Ascending aorta (tissue), 2 donors: ENCODE measurements around the gene ELAVL1. TPM values are rescaled to one million over a fixed set of nuclear protein-coding genes. Genes with fewer than 3 reads are reported as not detected.

Experiments
- DNase-seq, 2 donors: peaks; one replicate each; pipeline ENCODE4 v3.0.0-alpha.2; 2019; ENCODE audit warnings: low spot score in 2 of 2
- H3K27ac ChIP-seq, 2 donors: fragments of 200-600 bp; sonication (generic); one replicate each; pipeline ENCODE4 v1.5.1; 2016 to 2017; ENCODE audit warnings: mild to moderate bottlenecking in 1 of 2
- H3K27me3 ChIP-seq: fragments of 200-600 bp; sonication (generic); one replicate; pipeline ENCODE4 v1.5.1; 2017
- H3K36me3 ChIP-seq, 2 donors: fragments of 200-600 bp; sonication (generic); one replicate each; pipeline ENCODE4 v1.5.1; 2016
- H3K4me1 ChIP-seq, 2 donors: fragments of 200-600 bp; sonication (generic); one replicate each; pipeline ENCODE4 v1.5.1; 2016 to 2017; ENCODE audit warnings: mild to moderate bottlenecking in 1 of 2
- H3K4me3 ChIP-seq, 2 donors: fragments of 200-600 bp; sonication (generic); one replicate each; pipeline ENCODE4 v1.5.1; 2016 to 2017; ENCODE audit warnings: mild to moderate bottlenecking in 1 of 2
- H3K9me3 ChIP-seq, 2 donors: fragments of 200-600 bp; sonication (generic); one replicate each; pipeline ENCODE4 v1.5.1; 2016
- intact Hi-C: fragments of 100-400 bp; cut with DNase I; formaldehyde crosslinking; loops from one replicate; pipeline ENCODE4 v1.15.1; 2023
- total RNA-seq: library from RNA; depleted of rRNA; stranded (reverse); fragments of >200 nt; gene quantifications from one replicate; pipeline ENCODE4 v1.1.0, GENCODE V29; 2016
- TF ChIP-seq, protein P1 (sequence below), 3 experiments: fragments of 200-600 bp in 2 of 3; fragments of 450-650 bp in 1 of 3; sonication (generic) in 2 of 3; IDR thresholded peaks; one replicate each; pipeline ENCODE4 v1.5.1; 2016 to 2019; ENCODE audit warnings: antibody characterized with exemption in 3 of 3, mild to moderate bottlenecking in 1 of 3, moderate library complexity in 1 of 3

Gene ELAVL1
- total RNA-seq, 1 donor from 2014 or later, result 19.9 TPM

- H3K36me3 ChIP-seq, result peaks cover 41 to 42% of the 10 kb centered on the region in 2 donors
- H3K27me3 ChIP-seq, result peaks cover 13% of the 10 kb centered on the region
- no peak overlapping the region for H3K4me3 ChIP-seq
- no peaks in the 10 kb centered on the region for H3K9me3 ChIP-seq
- H3K27ac ChIP-seq, result no peak overlapping the region
- peaks cover 15 to 17% of the 10 kb centered on the region in 2 donors for H3K4me1 ChIP-seq
- DNase-seq, result no peak
- TF ChIP-seq, protein P1, sequence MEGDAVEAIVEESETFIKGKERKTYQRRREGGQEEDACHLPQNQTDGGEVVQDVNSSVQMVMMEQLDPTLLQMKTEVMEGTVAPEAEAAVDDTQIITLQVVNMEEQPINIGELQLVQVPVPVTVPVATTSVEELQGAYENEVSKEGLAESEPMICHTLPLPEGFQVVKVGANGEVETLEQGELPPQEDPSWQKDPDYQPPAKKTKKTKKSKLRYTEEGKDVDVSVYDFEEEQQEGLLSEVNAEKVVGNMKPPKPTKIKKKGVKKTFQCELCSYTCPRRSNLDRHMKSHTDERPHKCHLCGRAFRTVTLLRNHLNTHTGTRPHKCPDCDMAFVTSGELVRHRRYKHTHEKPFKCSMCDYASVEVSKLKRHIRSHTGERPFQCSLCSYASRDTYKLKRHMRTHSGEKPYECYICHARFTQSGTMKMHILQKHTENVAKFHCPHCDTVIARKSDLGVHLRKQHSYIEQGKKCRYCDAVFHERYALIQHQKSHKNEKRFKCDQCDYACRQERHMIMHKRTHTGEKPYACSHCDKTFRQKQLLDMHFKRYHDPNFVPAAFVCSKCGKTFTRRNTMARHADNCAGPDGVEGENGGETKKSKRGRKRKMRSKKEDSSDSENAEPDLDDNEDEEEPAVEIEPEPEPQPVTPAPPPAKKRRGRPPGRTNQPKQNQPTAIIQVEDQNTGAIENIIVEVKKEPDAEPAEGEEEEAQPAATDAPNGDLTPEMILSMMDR (IDR thresholded peaks at IDR 0.05), result no peak
- intact Hi-C loops, result no loop called here
Measured at GRCh38 chr19:7914099-7914498, 91.3 kb downstream of the ELAVL1 start.

DNA sequence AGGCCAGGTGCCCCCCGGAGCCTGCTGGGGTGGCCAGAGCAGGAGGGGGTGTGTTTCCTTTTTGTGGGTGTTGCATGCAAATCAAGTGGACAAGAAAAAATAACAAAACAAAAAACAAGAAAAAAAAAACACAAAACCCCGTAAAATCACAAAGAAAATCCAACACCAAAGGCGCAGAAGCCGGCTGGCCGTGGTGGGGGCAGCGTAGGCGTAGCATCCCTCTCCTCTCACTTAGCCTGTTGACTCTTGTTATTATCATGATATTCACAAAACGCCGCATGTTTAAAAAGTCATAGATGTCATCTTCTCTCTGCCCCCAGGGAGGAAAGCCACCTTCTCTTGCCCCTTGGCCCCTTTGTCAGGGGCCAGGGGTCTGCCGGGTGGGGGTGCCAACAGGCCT, 91.8 kb downstream of the ELAVL1 start:
- Histone ChIP-seq H3K27ac (no peak overlapping the region), H3K9me3 (no peaks in the 10 kb centered on the region), H3K36me3 (peaks cover 42 to 46% of the 10 kb centered on the region in 2 donors), H3K4me1 (peaks cover 15 to 17% of the 10 kb centered on the region in 2 donors), H3K4me3 (no peak overlapping the region), H3K27me3 (peaks cover 13% of the 10 kb centered on the region)
- TF ChIP-seq, protein P1 (IDR thresholded peaks at IDR 0.05), result no peak
- intact Hi-C loops, result no loop called here
- no peak for DNase-seq

DNA sequence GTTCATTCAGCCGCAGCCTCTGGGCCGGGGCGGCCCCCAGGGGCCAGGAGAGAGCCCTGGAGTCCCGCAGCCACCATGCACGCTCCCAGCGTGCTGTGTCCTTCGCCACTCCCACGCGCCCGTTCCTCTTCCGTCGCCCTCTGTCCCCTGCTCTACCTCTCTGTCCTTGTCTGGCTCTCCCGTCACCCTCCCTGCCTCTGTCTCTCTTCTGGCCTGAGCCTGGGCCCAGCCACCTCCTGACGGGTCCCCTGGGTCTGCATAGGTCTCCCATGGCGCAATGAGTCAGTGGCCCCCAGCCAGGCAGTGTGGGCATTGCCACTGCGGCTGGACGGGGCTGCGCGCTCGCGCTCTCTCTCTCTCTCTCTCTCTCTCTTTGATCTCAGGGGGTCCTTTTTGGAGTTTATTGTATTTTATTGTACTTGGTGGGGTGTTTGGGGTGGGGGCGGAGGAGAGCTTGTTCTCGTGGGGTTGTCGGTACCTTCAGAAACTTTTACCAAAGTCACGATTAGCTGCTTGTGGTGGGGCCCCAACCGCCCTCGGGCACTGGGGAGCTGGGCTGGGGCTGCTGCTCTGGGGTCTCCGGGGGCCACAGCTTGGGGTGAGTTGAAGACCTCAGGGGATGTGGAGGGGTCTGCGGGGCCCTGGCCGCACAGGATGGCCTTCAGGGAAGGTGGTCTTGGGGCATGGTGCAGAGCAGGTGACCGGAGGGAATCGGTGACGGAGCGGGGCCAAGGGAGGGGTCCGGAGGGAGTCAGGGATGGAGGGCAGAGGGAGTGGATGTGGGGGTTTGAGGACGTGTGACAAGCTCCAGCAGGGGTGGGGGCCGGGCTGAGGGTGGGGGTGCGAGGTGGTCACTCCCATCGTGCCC, 92.5 kb downstream of the ELAVL1 start:
- TF ChIP-seq, protein P1 (IDR thresholded peaks at IDR 0.05), result no peak
- intact Hi-C loops, result no loop called here
- no peak overlapping the region for H3K27ac ChIP-seq
- no peak for DNase-seq
- peaks cover 14 to 17% of the 10 kb centered on the region in 2 donors for H3K4me1 ChIP-seq
- H3K36me3 ChIP-seq, result peaks cover 42 to 47% of the 10 kb centered on the region in 2 donors
- H3K4me3 ChIP-seq, result no peak overlapping the region
- peaks cover 13% of the 10 kb centered on the region for H3K27me3 ChIP-seq
- H3K9me3 ChIP-seq, result no peaks in the 10 kb centered on the region

- intact Hi-C loops, result no loop called here
- Histone ChIP-seq H3K27ac (no peak overlapping the region), H3K4me3 (no peak overlapping the region), H3K4me1 (peaks cover 7 to 10% of the 10 kb centered on the region in 2 donors), H3K36me3 (peaks cover 42 to 47% of the 10 kb centered on the region in 2 donors), H3K9me3 (no peaks in the 10 kb centered on the region), H3K27me3 (peaks cover 9% of the 10 kb centered on the region)
- DNase-seq, result no peak
- TF ChIP-seq, protein P1 (IDR thresholded peaks at IDR 0.05), result no peak
Measured at GRCh38 chr19:7912144-7912696, 93.2 kb downstream of the ELAVL1 start.

- H3K27me3 ChIP-seq, result peaks cover 5% of the 10 kb centered on the region
- H3K27ac ChIP-seq, result no peak overlapping the region
- H3K4me1 ChIP-seq, result peaks cover 7 to 8% of the 10 kb centered on the region in 2 donors
- TF ChIP-seq, protein P1 (IDR thresholded peaks at IDR 0.05), result no peak
- DNase-seq, result no peak
- intact Hi-C loops, result no loop called here
- H3K4me3 ChIP-seq, result no peak overlapping the region
- peaks cover 42 to 47% of the 10 kb centered on the region in 2 donors for H3K36me3 ChIP-seq
- no peaks in the 10 kb centered on the region for H3K9me3 ChIP-seq
Measured at GRCh38 chr19:7911508-7912143, 93.8 kb downstream of the ELAVL1 start.
